ENCODE results near the gene FBXO24. TPM values are rescaled to one million over a fixed set of nuclear protein-coding genes. Genes with fewer than 3 reads are reported as not detected.
A peak's percentile ranks its signal among the peaks of the same experiment; 100 is the strongest.
"Not testable (repeated sequence)": the region's sequence is repeated elsewhere in the genome, so short reads cannot be mapped to it uniquely, and the experiment has no call there.

The FBXO24 gene
- total RNA-seq, 4 donors from 2014 or later = 0.47 to 2.4 (median 0.57) TPM

DNA sequence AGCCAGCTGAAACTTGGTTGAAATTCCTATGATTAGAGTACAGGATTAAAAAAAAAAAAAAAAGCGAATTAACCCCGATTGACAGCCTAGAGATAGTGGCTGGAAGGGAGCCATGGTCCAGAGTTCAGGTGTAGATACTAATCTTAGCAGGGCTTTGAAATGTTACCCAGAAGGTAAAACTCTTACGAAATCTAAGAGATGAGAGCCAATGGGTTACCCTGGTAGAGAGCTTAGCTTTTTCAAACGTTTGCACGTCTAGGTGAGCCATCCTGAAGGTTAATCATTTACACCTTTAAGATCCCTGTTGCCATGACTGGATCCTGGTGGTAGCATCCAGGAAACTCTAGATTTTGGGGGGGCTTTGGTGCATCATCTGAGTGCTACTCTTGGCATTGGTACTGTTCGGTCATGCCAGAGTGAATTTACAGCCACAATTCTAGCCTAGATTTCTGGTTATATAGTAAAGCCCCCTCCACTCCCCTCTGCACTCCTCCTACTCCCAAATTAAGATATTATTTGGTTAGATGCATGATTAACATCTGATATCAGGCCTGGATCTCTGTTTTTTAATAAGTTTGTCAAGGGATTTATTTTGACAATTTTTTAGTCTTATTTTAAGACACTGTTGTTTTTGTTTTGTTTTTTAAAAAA is 45.9 kb upstream of the FBXO24 start:
- WGBS = 24% methylated on average over 6 of the region's 6 CpGs
- Histone ChIP-seq H3K27ac (no peak overlapping the region), H3K4me3 (peak overlapping the region; percentile 76), H3K9me3 (no peaks in the 10 kb centered on the region), H3K27me3 (no peaks in the 10 kb centered on the region), H3K36me3 (no peaks in the 10 kb centered on the region), H3K4me1 (peaks cover 42% of the 10 kb centered on the region)
- DNase-seq (ENCODE audit: low spot score in 2 of 2) = no peak
- no peak for TF ChIP-seq EP300 (IDR thresholded peaks at IDR 0.05)
- TF ChIP-seq, protein P1, sequence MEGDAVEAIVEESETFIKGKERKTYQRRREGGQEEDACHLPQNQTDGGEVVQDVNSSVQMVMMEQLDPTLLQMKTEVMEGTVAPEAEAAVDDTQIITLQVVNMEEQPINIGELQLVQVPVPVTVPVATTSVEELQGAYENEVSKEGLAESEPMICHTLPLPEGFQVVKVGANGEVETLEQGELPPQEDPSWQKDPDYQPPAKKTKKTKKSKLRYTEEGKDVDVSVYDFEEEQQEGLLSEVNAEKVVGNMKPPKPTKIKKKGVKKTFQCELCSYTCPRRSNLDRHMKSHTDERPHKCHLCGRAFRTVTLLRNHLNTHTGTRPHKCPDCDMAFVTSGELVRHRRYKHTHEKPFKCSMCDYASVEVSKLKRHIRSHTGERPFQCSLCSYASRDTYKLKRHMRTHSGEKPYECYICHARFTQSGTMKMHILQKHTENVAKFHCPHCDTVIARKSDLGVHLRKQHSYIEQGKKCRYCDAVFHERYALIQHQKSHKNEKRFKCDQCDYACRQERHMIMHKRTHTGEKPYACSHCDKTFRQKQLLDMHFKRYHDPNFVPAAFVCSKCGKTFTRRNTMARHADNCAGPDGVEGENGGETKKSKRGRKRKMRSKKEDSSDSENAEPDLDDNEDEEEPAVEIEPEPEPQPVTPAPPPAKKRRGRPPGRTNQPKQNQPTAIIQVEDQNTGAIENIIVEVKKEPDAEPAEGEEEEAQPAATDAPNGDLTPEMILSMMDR (IDR thresholded peaks at IDR 0.05) = no peak
- no peak for TF ChIP-seq POLR2AphosphoS5 (IDR thresholded peaks at IDR 0.05)
- TF ChIP-seq POLR2A (IDR thresholded peaks at IDR 0.05) = no peak

DNA sequence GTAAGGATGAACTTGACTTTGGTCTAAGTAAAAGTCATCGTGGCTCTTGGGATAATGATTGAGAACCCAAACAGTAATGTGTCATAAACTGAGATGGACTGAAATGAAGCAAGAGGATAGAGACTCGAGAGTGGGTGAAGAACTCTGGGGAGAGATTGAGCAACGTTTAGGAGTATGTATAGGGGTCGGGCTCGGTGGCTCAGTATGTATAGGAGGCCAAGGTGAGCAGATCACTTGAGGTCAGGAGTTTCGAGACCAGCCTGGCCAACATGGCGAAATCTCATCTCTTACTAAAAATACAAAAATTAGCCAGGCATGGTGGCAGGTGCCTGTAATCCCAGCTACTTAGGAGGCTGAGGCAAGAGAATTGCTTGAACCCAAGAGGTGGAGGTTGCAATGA is 44.8 kb upstream of the FBXO24 start:
- H3K27ac ChIP-seq; H3K36me3 ChIP-seq; H3K4me3 ChIP-seq; DNase-seq (ENCODE audit: low spot score in 2 of 2); H3K9me3 ChIP-seq; H3K27me3 ChIP-seq: not testable (repeated sequence)
- H3K4me1 ChIP-seq = peaks cover 53% of the 10 kb centered on the region
- 78% methylated on average over 7 of the region's 7 CpGs for WGBS

DNA sequence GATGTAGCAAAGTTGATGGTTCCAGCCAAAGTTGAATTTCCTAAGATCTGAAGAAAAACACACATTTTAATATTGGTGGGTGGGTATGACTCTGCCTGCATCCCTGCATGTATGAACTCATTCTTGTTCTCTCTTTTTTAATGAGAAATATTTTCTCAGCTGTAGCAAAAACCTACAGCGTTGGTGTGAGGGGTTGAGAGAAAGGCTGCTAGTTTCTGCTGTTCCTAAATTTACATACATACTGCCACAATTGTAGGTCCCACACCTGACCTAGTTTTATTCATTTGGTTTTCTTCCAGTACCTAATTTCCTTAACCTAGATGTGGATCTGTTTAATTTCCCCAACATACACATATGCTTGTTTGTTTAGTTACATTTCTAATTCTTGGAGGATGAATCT is 42.5 kb upstream of the FBXO24 start:
- no peak for TF ChIP-seq POLR2A (IDR thresholded peaks at IDR 0.05)
- TF ChIP-seq, protein P1 (IDR thresholded peaks at IDR 0.05) = no peak
- no peak for TF ChIP-seq EP300 (IDR thresholded peaks at IDR 0.05)
- TF ChIP-seq POLR2AphosphoS5 (IDR thresholded peaks at IDR 0.05) = no peak
- DNase-seq (ENCODE audit: low spot score in 2 of 2) = no peak
- Histone ChIP-seq H3K27ac (peak overlapping the region; percentile 88), H3K4me3 (no peak overlapping the region), H3K36me3 (no peaks in the 10 kb centered on the region), H3K9me3 (no peaks in the 10 kb centered on the region), H3K27me3 (no peaks in the 10 kb centered on the region), H3K4me1 (peaks cover 70% of the 10 kb centered on the region)
- 42% methylated on average over 1 of the region's 1 CpG for WGBS

DNA sequence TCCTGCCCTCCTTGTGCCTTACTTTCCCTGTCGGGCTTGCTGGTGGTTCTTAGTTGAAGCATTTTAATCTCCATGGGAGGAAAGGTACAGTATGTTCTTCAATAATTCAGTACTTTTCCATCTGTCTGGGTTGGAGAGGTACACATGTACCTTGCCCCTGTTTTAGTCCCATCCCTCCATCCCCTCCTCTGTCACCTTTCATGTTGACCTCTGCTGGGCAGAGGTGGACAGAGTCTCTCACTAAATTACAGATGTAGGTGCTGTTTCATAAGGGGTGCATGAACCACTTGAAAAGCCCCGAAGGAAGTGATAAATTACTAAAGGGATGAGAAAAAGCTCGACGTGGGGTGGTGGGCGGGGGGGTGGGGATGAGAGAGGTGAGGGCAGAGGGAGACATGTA is 41.7 kb upstream of the FBXO24 start:
- TF ChIP-seq POLR2A (IDR thresholded peaks at IDR 0.05) (no peak), EP300 (IDR thresholded peaks at IDR 0.05) (no peak), POLR2AphosphoS5 (IDR thresholded peaks at IDR 0.05) (no peak)
- TF ChIP-seq, protein P1 (IDR thresholded peaks at IDR 0.05) = no peak
- Histone ChIP-seq H3K4me1 (peaks cover 69% of the 10 kb centered on the region), H3K27ac (peak overlapping the region; percentile 88), H3K36me3 (no peaks in the 10 kb centered on the region), H3K9me3 (no peaks in the 10 kb centered on the region), H3K27me3 (no peaks in the 10 kb centered on the region), H3K4me3 (no peak overlapping the region)
- DNase-seq (ENCODE audit: low spot score in 2 of 2) = no peak
- 29% methylated on average over 5 of the region's 5 CpGs for WGBS

DNA sequence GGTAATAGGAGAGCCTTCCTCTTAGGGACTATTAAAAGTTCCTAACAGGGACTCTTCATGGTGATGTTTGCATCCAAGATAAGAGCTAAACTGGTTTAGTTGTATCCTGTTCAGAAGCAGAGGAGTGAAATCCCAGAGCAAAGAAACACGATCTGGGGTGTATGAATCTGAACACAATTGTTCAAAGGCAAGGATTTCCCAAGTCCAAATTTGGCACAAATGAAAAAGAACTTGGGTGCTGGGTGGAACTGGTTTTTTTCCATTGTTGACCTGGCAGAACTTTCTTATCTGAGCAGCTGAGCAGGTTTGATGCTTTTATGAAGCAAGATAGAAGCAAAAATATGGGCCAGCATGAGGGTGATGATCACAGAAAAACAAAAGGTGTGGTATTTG is 41.2 kb upstream of the FBXO24 start:
- Histone ChIP-seq H3K36me3 (no peaks in the 10 kb centered on the region), H3K27me3 (no peaks in the 10 kb centered on the region), H3K9me3 (no peaks in the 10 kb centered on the region), H3K4me1 (peaks cover 64% of the 10 kb centered on the region), H3K27ac (peak overlapping the region; percentile 88), H3K4me3 (peak overlapping the region; percentile 14)
- TF ChIP-seq, protein P1 (IDR thresholded peaks at IDR 0.05) = no peak
- TF ChIP-seq POLR2AphosphoS5 (IDR thresholded peaks at IDR 0.05) (no peak), EP300 (IDR thresholded peaks at IDR 0.05) (no peak), POLR2A (IDR thresholded peaks at IDR 0.05) (no peak)
- 26% methylated on average over 1 of the region's 1 CpG for WGBS
- no peak for DNase-seq (ENCODE audit: low spot score in 2 of 2)

Measured in suprapubic skin (tissue), 4 donors.